Loucy (cell line): ENCODE measurements around the gene PCSK5.

ENCODE experiments used
- CTCF ChIP-seq: fragments of 200-600 bp; sonication (generic); conservative IDR thresholded peaks from 2 replicates; pipeline ENCODE4 v1.5.1; 2014; ENCODE audit warnings: mild to moderate bottlenecking, antibody characterized with exemption, low read length
- EZH2phosphoT487 ChIP-seq: fragments of 200-600 bp; IDR thresholded peaks from 2 replicates; pipeline ENCODE4 v1.6.1; 2018; ENCODE audit warnings: antibody characterized with exemption, mild to moderate bottlenecking, moderate library complexity, borderline replicate concordance

- no peak for TF ChIP-seq CTCF
- no peak for TF ChIP-seq EZH2phosphoT487
Measured at GRCh38 chr9:76323490-76323889, 433.0 kb downstream of the PCSK5 start.
